CD14-positive monocyte (primary cell): ENCODE measurements around the gene ABLIM3. TPM values are rescaled to one million over a fixed set of nuclear protein-coding genes. Genes with fewer than 3 reads are reported as not detected.

Experiments used
- DNase-seq, 3 donors: peaks; one replicate each; pipeline ENCODE4 v3.0.0-alpha.2; 2011 to 2022
- H2AFZ ChIP-seq: 2 replicates; pipeline ENCODE4 v1.6.0; 2012; ENCODE audit warnings: mild to moderate bottlenecking, low read depth, low read length, inconsistent platforms; ENCODE audit not compliant: insufficient read depth, poor library complexity, severe bottlenecking
- H3K27ac ChIP-seq, 2 donors: 1 replicate in 1 of 2; 2 replicates in 1 of 2; pipeline ENCODE4 v1.5.1; 2012 to 2013; ENCODE audit warnings: low read length in 2 of 2, control low read depth in 1 of 2, inconsistent platforms in 1 of 2, low read depth in 1 of 2, mild to moderate bottlenecking in 1 of 2
- H3K27me3 ChIP-seq, 2 donors: one replicate each; pipeline versions ENCODE4 v1.6.0 to v1.6.1; 2011 to 2013; ENCODE audit warnings: low read length in 2 of 2; ENCODE audit not compliant: control insufficient read depth in 2 of 2, insufficient read depth in 2 of 2
- H3K36me3 ChIP-seq, 2 donors: replicated peaks in 1 of 2; 1 replicate in 1 of 2; 2 replicates in 1 of 2; pipeline versions ENCODE4 v1.5.1 to v1.6.1; 2012 to 2013; ENCODE audit warnings: low read length in 2 of 2, control low read depth in 1 of 2, inconsistent platforms in 1 of 2, mild to moderate bottlenecking in 1 of 2; ENCODE audit not compliant: insufficient read depth in 2 of 2, control insufficient read depth in 1 of 2
- H3K4me1 ChIP-seq, 2 donors: 1 replicate in 1 of 2; 2 replicates in 1 of 2; pipeline versions ENCODE4 v1.5.1 to v1.6.1; 2012 to 2013; ENCODE audit warnings: low read length in 2 of 2, control low read depth in 1 of 2, inconsistent platforms in 1 of 2, mild to moderate bottlenecking in 1 of 2, moderate library complexity in 1 of 2; ENCODE audit not compliant: insufficient read depth in 2 of 2, control insufficient read depth in 1 of 2
- H3K4me2 ChIP-seq: replicated peaks from 2 replicates; pipeline ENCODE3; 2012; ENCODE audit warnings: low read length, moderate library complexity, mild to moderate bottlenecking; ENCODE audit not compliant: poor library complexity, severe bottlenecking; ENCODE audit errors: extremely low read depth
- H3K4me3 ChIP-seq, 3 experiments: fragments of 200-600 bp in 1 of 3; sonication (generic) in 1 of 3; replicated peaks in 1 of 3; 1 replicate in 2 of 3; 2 replicates in 1 of 3; pipeline ENCODE4 v1.5.1; 2011 to 2013; ENCODE audit warnings: low read length in 3 of 3, mild to moderate bottlenecking in 3 of 3, control low read depth in 2 of 3, low read depth in 2 of 3, inconsistent platforms in 1 of 3, moderate library complexity in 1 of 3
- H3K79me2 ChIP-seq: 2 replicates; pipeline ENCODE4 v1.6.0; 2012; ENCODE audit warnings: mild to moderate bottlenecking, control low read depth, inconsistent platforms, low read length, moderate library complexity; ENCODE audit not compliant: insufficient read depth
- H3K9ac ChIP-seq: 2 replicates; pipeline ENCODE4 v1.6.0; 2017; ENCODE audit warnings: low read length, mild to moderate bottlenecking; ENCODE audit not compliant: insufficient read depth, poor library complexity, severe bottlenecking
- H3K9me3 ChIP-seq, 2 donors: replicated peaks in 1 of 2; 1 replicate in 1 of 2; 2 replicates in 1 of 2; pipeline versions ENCODE4 v1.5.1 to v1.6.1; 2012 to 2013; ENCODE audit warnings: low read length in 2 of 2, control low read depth in 1 of 2; ENCODE audit not compliant: control insufficient read depth in 1 of 2, insufficient read depth in 1 of 2
- H4K20me1 ChIP-seq: 2 replicates; pipeline ENCODE4 v1.6.0; 2012; ENCODE audit warnings: mild to moderate bottlenecking, low read length, control low read depth, moderate library complexity; ENCODE audit not compliant: insufficient read depth
- H3K27ac Mint-ChIP-seq, 7 donors: one replicate each; pipeline ENCODE4 v1.8.0; 2020; ENCODE audit warnings: mild to moderate bottlenecking in 7 of 7, mixed read lengths in 7 of 7, moderate library complexity in 6 of 7, inconsistent platforms in 2 of 7
- H3K27me3 Mint-ChIP-seq, 3 donors: one replicate each; pipeline ENCODE4 v1.8.0; 2021 to 2022; ENCODE audit warnings: low read depth in 3 of 3, mild to moderate bottlenecking in 3 of 3, mixed read lengths in 3 of 3, moderate library complexity in 3 of 3, inconsistent platforms in 1 of 3
- H3K36me3 Mint-ChIP-seq, 2 donors: one replicate each; pipeline ENCODE4 v1.8.0; 2020; ENCODE audit warnings: mixed read lengths in 2 of 2, inconsistent platforms in 1 of 2, mild to moderate bottlenecking in 1 of 2
- H3K4me1 Mint-ChIP-seq: one replicate; pipeline ENCODE4 v1.8.0; 2020; ENCODE audit warnings: mild to moderate bottlenecking, mixed read lengths
- H3K4me3 Mint-ChIP-seq, 2 donors: one replicate each; pipeline ENCODE4 v1.8.0; 2020; ENCODE audit warnings: mild to moderate bottlenecking in 2 of 2, mixed read lengths in 2 of 2, moderate library complexity in 1 of 2
- H3K9me3 Mint-ChIP-seq, 7 donors: one replicate each; pipeline ENCODE4 v1.8.0; 2020 to 2022; ENCODE audit warnings: mixed read lengths in 7 of 7, mild to moderate bottlenecking in 6 of 7, moderate library complexity in 6 of 7, inconsistent platforms in 2 of 7
- WGBS: methylation state at CpG from one replicate; pipeline ENCODE4 v1.1.5; 2013; ENCODE audit warnings: missing lambda C conversion rate; ENCODE audit not compliant: insufficient coverage; 5-methylcytosine and 5-hydroxymethylcytosine counted together
- intact Hi-C, 2 donors: fragments of 100-400 bp; cut with micrococcal nuclease; formaldehyde crosslinking; loops; one replicate each; pipeline versions ENCODE4 v1.15.0 to v1.15.1; 2023
- polyA plus RNA-seq, 3 donors: library from polyadenylated mRNA; depleted of rRNA in 1 of 3; unstranded in 2 of 3; stranded (reverse) in 1 of 3; fragments of 300-500 nt in 2 of 3; fragments of >200 nt in 1 of 3; fragmentation: Illumina TruSeq in 2 of 3; gene quantifications; 1 replicate in 2 of 3; 2 replicates in 1 of 3; pipeline ENCODE4 v1.2.3, GENCODE V29; 2012 to 2021
- TF ChIP-seq, protein P1 (sequence below): fragments of 200-600 bp; IDR thresholded peaks from one replicate; pipeline ENCODE4 v1.8.0; 2022; ENCODE audit warnings: antibody characterized with exemption, mild to moderate bottlenecking

The ABLIM3 gene
- polyA plus RNA-seq, 3 donors, result 0.22 to 0.74 TPM; not detected in 1

DNA sequence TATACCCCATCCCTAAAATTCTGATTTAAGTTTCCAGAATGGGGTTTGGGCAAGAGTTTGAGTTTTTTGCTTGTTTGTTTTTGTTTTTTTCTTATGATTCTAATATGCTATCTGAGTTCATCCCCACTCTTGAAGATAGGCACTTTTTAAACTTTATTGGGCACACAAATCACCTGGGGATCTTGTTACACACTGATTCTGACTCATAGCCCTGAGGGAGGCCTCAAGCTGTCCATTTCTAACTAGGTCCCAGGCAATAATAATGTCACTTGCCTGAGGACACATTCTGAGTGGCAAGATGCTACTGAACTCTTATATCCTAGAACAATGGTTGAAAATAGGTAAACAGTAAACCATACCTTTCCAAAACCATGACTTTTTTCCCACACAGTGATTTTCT, 22.8 kb upstream of the ABLIM3 start:
- H3K79me2 ChIP-seq, result no peaks in the 10 kb centered on the region
- Mint-ChIP-seq H3K36me3 (no peaks in the 10 kb centered on the region), H3K9me3 (peaks cover 0 to 3% (median 0%) of the 10 kb centered on the region in 7 donors), H3K27me3 (peaks cover 0 to 3% (median 0%) of the 10 kb centered on the region in 3 donors), H3K4me3 (no peak overlapping the region), H3K4me1 (peaks cover 13% of the 10 kb centered on the region), H3K27ac (no peak overlapping the region)
- no peaks in the 10 kb centered on the region for H4K20me1 ChIP-seq
- TF ChIP-seq, protein P1, sequence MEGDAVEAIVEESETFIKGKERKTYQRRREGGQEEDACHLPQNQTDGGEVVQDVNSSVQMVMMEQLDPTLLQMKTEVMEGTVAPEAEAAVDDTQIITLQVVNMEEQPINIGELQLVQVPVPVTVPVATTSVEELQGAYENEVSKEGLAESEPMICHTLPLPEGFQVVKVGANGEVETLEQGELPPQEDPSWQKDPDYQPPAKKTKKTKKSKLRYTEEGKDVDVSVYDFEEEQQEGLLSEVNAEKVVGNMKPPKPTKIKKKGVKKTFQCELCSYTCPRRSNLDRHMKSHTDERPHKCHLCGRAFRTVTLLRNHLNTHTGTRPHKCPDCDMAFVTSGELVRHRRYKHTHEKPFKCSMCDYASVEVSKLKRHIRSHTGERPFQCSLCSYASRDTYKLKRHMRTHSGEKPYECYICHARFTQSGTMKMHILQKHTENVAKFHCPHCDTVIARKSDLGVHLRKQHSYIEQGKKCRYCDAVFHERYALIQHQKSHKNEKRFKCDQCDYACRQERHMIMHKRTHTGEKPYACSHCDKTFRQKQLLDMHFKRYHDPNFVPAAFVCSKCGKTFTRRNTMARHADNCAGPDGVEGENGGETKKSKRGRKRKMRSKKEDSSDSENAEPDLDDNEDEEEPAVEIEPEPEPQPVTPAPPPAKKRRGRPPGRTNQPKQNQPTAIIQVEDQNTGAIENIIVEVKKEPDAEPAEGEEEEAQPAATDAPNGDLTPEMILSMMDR, result no peak
- H3K27ac ChIP-seq, result no peak overlapping the region
- no peaks in the 10 kb centered on the region for H3K36me3 ChIP-seq
- H3K4me2 ChIP-seq, result no peak overlapping the region
- H3K27me3 ChIP-seq, result no peaks in the 10 kb centered on the region
- no peak overlapping the region for H3K9ac ChIP-seq
- H2AFZ ChIP-seq, result no peak overlapping the region
- H3K4me3 ChIP-seq, result no peak overlapping the region
- intact Hi-C loops, result no loop called here
- no peaks in the 10 kb centered on the region for H3K9me3 ChIP-seq
- H3K4me1 ChIP-seq, result peaks cover 8 to 9% of the 10 kb centered on the region in 2 donors
- DNase-seq, result no peak

DNA sequence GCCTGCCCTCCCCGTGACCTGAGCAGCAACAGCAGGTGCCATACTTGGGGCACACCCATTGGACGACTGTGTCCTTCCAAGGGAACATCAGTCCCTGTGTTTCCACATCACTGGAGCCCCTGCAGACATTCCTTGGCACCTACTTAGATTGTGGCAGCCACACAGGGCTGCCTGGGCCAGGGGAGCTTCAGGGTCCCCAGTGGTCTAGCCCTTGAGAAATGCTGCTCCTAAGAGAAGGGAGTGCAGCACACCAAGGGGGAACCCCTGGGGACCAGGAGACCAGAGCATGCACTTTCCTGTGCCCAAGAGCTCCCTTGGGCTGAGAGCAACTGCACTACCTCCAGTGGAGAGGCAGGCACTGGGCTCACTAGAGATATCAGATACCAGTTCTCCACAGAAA, 20.1 kb upstream of the ABLIM3 start:
- no peak for DNase-seq
- Mint-ChIP-seq H3K4me1 (no peaks in the 10 kb centered on the region), H3K36me3 (no peaks in the 10 kb centered on the region), H3K9me3 (peaks cover 0 to 3% (median 0%) of the 10 kb centered on the region in 7 donors), H3K4me3 (no peak overlapping the region), H3K27ac (no peak overlapping the region), H3K27me3 (peaks cover 3 to 5% (median 3%) of the 10 kb centered on the region in 3 donors)
- H3K9ac ChIP-seq, result no peak overlapping the region
- H2AFZ ChIP-seq, result no peak overlapping the region
- H3K4me2 ChIP-seq, result no peak overlapping the region
- H3K27ac ChIP-seq, result no peak overlapping the region
- H3K27me3 ChIP-seq, result no peaks in the 10 kb centered on the region
- H3K4me1 ChIP-seq, result no peaks in the 10 kb centered on the region
- H3K79me2 ChIP-seq, result no peaks in the 10 kb centered on the region
- no peaks in the 10 kb centered on the region for H3K36me3 ChIP-seq
- no peaks in the 10 kb centered on the region for H3K9me3 ChIP-seq
- TF ChIP-seq, protein P1, result no peak
- no peak overlapping the region for H3K4me3 ChIP-seq
- 96% methylated on average over 2 of the region's 2 CpGs for WGBS
- intact Hi-C loops, result no loop called here
- H4K20me1 ChIP-seq, result no peaks in the 10 kb centered on the region
